K562 (cell line): ENCODE results near the gene KIAA2012. TPM values are rescaled to one million over a fixed set of nuclear protein-coding genes. Genes with fewer than 3 reads are reported as not detected.

Experiments
- ATAC-seq: fragments of 200-7000 bp; cut with Tn5 transposase; 3 replicates; pipeline ENCODE4 v1.9.1; 2020; ENCODE audit warnings: moderate library complexity
- BruUV-seq: library from RNA; stranded (reverse); fragments of 400-500 nt; replicated peaks from 2 replicates; lab custom pipeline; 2021; lab: Mats Ljungman, UMichigan
- CTCF ChIA-PET: fragments of 300-600 bp; formaldehyde crosslinking; extraction: SDS; loops from one replicate; lab custom pipeline; 2021; ENCODE audit warnings: low intra/inter-chr PET ratio; lab: Yijun Ruan, JAX
- POLR2A ChIA-PET: fragments of 300-600, 350-650 bp; sonication (Branson Sonifier 250); formaldehyde crosslinking; extraction: SDS; loops from one replicate; lab custom pipeline; 2021; ENCODE audit warnings: antibody characterized with exemption, inconsistent platforms; lab: Yijun Ruan, JAX
- DNase-seq, 4 experiments: peaks; one replicate each; pipeline versions ENCODE4 v3.0.0 to v3.0.0-alpha.2; 2011 to 2018; ENCODE audit warnings: low spot score in 3 of 4, mixed read lengths in 3 of 4; ENCODE audit errors: extremely low read depth in 1 of 4
- FAIRE-seq: peaks from 2 replicates; lab custom pipeline; 2011; peaks lifted over from hg19 to GRCh38; lab: Jason Lieb, UNC
- H2AFZ ChIP-seq: 2 replicates; pipeline ENCODE4 v1.6.0; 2011; ENCODE audit warnings: low read depth, low read length, control low read depth, inconsistent platforms
- H3K27ac ChIP-seq: fragments of 200-600 bp; 3 replicates; pipeline ENCODE4 v1.8.0; 2011; ENCODE audit warnings: low read depth, mild to moderate bottlenecking, control low read depth, inconsistent platforms, low read length, moderate library complexity, mixed read lengths; ENCODE audit errors: extremely low read depth
- H3K27me3 ChIP-seq, 2 experiments: fragments of 300-600 bp in 1 of 2; 2 replicates in 1 of 2; 3 replicates in 1 of 2; pipeline versions ENCODE4 v1.6.0 to v1.8.0; 2011; ENCODE audit warnings: inconsistent platforms in 2 of 2, low read length in 2 of 2, mild to moderate bottlenecking in 1 of 2, mixed read lengths in 1 of 2, moderate library complexity in 1 of 2; ENCODE audit not compliant: control insufficient read depth in 2 of 2, insufficient read depth in 2 of 2
- H3K36me3 ChIP-seq: fragments of 300-600 bp; 3 replicates; pipeline ENCODE4 v1.8.0; 2011; ENCODE audit warnings: mild to moderate bottlenecking, low read length, inconsistent platforms; ENCODE audit not compliant: control insufficient read depth, insufficient read depth
- H3K4me1 ChIP-seq, 2 experiments: fragments of 200-600 bp in 1 of 2; replicated peaks in 1 of 2; 2 replicates in 1 of 2; 3 replicates in 1 of 2; pipeline versions ENCODE4 v1.5.1 to v1.8.0; 2011; ENCODE audit warnings: inconsistent platforms in 2 of 2, low read length in 2 of 2, mild to moderate bottlenecking in 1 of 2, mixed read lengths in 1 of 2, moderate library complexity in 1 of 2; ENCODE audit not compliant: control insufficient read depth in 2 of 2, insufficient read depth in 2 of 2
- H3K4me2 ChIP-seq: 2 replicates; pipeline ENCODE4 v1.6.1; 2011; ENCODE audit warnings: low read length, control low read depth, inconsistent platforms, mixed read lengths; ENCODE audit not compliant: insufficient read depth
- H3K4me3 ChIP-seq: fragments of 200-600 bp; sonication (generic), shearing (Covaris generic); 2 replicates; pipeline ENCODE4 v1.5.1; 2016; ENCODE audit warnings: control low read depth, inconsistent platforms
- H3K79me2 ChIP-seq: fragments of 200-600 bp; 3 replicates; pipeline ENCODE4 v1.8.0; 2011; ENCODE audit warnings: low read length, inconsistent platforms; ENCODE audit not compliant: control insufficient read depth, insufficient read depth
- H3K9ac ChIP-seq, 2 experiments: 2 replicates each; pipeline versions ENCODE4 v1.6.0 to v1.6.1; 2011; ENCODE audit warnings: low read depth in 2 of 2, low read length in 2 of 2, control low read depth in 1 of 2, inconsistent platforms in 1 of 2, mild to moderate bottlenecking in 1 of 2, mixed read lengths in 1 of 2; ENCODE audit not compliant: insufficient read depth in 1 of 2
- H3K9me1 ChIP-seq: one replicate; pipeline ENCODE4 v1.6.0; 2011; ENCODE audit warnings: inconsistent platforms, mild to moderate bottlenecking, low read length, moderate library complexity; ENCODE audit not compliant: control insufficient read depth, insufficient read depth
- H3K9me3 ChIP-seq: replicated peaks from 2 replicates; pipeline ENCODE4 v1.5.1; 2011; ENCODE audit warnings: low read depth, low read length, inconsistent platforms; ENCODE audit not compliant: control insufficient read depth, insufficient read depth
- H4K20me1 ChIP-seq: replicated peaks from 2 replicates; pipeline ENCODE4 v1.6.1; 2011; ENCODE audit warnings: low read length, inconsistent platforms, mixed read lengths; ENCODE audit not compliant: control insufficient read depth, insufficient read depth
- CEBPB ChIP-seq: fragments of 450-650 bp; IDR thresholded peaks from 2 replicates; pipeline ENCODE4 v1.6.1; 2016; ENCODE audit warnings: missing genetic modification characterization, missing compliant biosample characterization
- EP300 ChIP-seq: IDR thresholded peaks from 2 replicates; pipeline ENCODE4 v1.6.1; 2012; ENCODE audit warnings: low read length, improper control_type of control experiment
- EWSR1 ChIP-seq: fragments of 450-650 bp; IDR thresholded peaks from 2 replicates; pipeline ENCODE4 v1.6.1; 2018; ENCODE audit warnings: borderline replicate concordance, mild to moderate bottlenecking, low read depth, moderate library complexity; ENCODE audit not compliant: partially characterized antibody
- NFIC ChIP-seq: fragments of 450-650 bp; IDR thresholded peaks from 2 replicates; pipeline ENCODE4 v1.6.1; 2017; ENCODE audit warnings: mild to moderate bottlenecking, inconsistent platforms
- SUPT5H ChIP-seq: fragments of 450-650 bp; IDR thresholded peaks from 2 replicates; pipeline ENCODE4 v1.6.1; 2016
- TEAD2 ChIP-seq: fragments of 450-650 bp; IDR thresholded peaks from 2 replicates; pipeline ENCODE4 v1.6.1; 2016; ENCODE audit warnings: missing genetic modification characterization, control low read depth, missing compliant biosample characterization
- ZNF12 ChIP-seq: sonication (generic); formaldehyde crosslinking; IDR thresholded peaks from 2 replicates; pipeline ENCODE4 v1.4.0; 2020; ENCODE audit warnings: mild to moderate bottlenecking, missing genetic modification reagents
- ZNF146 ChIP-seq: IDR thresholded peaks from one replicate; pipeline ENCODE4 v1.6.1; 2018; ENCODE audit warnings: missing compliant biosample characterization; ENCODE audit not compliant: unreplicated experiment
- WGBS: fragments of 100-300 bp; shearing (Covaris generic); methylation state at CpG from one replicate; pipeline ENCODE4 v1.1.6; 2016; ENCODE audit warnings: low coverage, mixed read lengths; ENCODE audit not compliant: insufficient coverage; ENCODE audit errors: missing lambda C conversion rate; 5-methylcytosine and 5-hydroxymethylcytosine counted together
- in situ Hi-C: fragments of 300-500 bp; cut with MboI; formaldehyde crosslinking; loops from 4 replicates; pipeline ENCODE4 v1.15.0; 2018; ENCODE audit warnings: inconsistent platforms, mixed read lengths
- intact Hi-C: fragments of 100-400 bp; cut with micrococcal nuclease; formaldehyde crosslinking; loops from 2 replicates; pipeline ENCODE4 v1.14.2; 2022
- polyA plus RNA-seq, 8 experiments: library from polyadenylated mRNA; depleted of rRNA in 4 of 8; stranded (reverse) in 5 of 8; unstranded in 3 of 8; fragments of >200 nt; fragmentation: Nextera tagmentation in 2 of 8; fragmentation: Illumina TruSeq in 1 of 8; extraction: Ambion mirVana in 2 of 8; extraction: Trizol in 1 of 8; gene quantifications; 2 replicates each; pipeline versions ENCODE4 v1.2.1 to v1.2.3, GENCODE V29; 2011 to 2014; ENCODE audit warnings: inconsistent platforms in 1 of 8, missing spikeins in 1 of 8
- total RNA-seq, 7 experiments: library from RNA; depleted of rRNA in 6 of 7; stranded (reverse); fragments of >200 nt in 6 of 7; fragmentation: Illumina TruSeq in 2 of 7; extraction: Trizol in 2 of 7; gene quantifications; 2 replicates each; pipeline versions ENCODE4 v1.2.1 to v1.2.3, GENCODE V29; 2011 to 2021; ENCODE audit warnings: low replicate concordance in 1 of 7
- TF ChIP-seq, protein P1 (sequence below): sonication (generic); formaldehyde crosslinking; IDR thresholded peaks from 2 replicates; pipeline ENCODE4 v1.8.1; 2023; ENCODE audit warnings: missing genetic modification reagents, mild to moderate bottlenecking, borderline replicate concordance
- TF ChIP-seq, protein P2 (sequence below), 2 experiments: fragments of 450-650 bp in 1 of 2; sonication (generic) in 1 of 2; formaldehyde crosslinking; conservative IDR thresholded peaks; 2 replicates each; pipeline versions ENCODE4 v1.4.0 to v1.8.1; 2020 to 2022; ENCODE audit warnings: mild to moderate bottlenecking in 1 of 2, missing genetic modification reagents in 1 of 2
- TF ChIP-seq, protein P3 (sequence below): fragments of 250-450 bp; sonication (Bioruptor Pico); IDR thresholded peaks from 2 replicates; pipeline ENCODE4 v1.4.0; 2020; ENCODE audit warnings: mild to moderate bottlenecking, moderate library complexity
- TF ChIP-seq, protein P4 (sequence below): sonication (generic); formaldehyde crosslinking; IDR thresholded peaks from 2 replicates; pipeline ENCODE4 v1.8.1; 2023; ENCODE audit warnings: mild to moderate bottlenecking, missing genetic modification reagents

The KIAA2012 gene
- total and polyA plus RNA-seq, 9 of the 15 experiments (the other 6 are each of a cell fraction or from before 2014, with no cell fraction given) = not detected

DNA sequence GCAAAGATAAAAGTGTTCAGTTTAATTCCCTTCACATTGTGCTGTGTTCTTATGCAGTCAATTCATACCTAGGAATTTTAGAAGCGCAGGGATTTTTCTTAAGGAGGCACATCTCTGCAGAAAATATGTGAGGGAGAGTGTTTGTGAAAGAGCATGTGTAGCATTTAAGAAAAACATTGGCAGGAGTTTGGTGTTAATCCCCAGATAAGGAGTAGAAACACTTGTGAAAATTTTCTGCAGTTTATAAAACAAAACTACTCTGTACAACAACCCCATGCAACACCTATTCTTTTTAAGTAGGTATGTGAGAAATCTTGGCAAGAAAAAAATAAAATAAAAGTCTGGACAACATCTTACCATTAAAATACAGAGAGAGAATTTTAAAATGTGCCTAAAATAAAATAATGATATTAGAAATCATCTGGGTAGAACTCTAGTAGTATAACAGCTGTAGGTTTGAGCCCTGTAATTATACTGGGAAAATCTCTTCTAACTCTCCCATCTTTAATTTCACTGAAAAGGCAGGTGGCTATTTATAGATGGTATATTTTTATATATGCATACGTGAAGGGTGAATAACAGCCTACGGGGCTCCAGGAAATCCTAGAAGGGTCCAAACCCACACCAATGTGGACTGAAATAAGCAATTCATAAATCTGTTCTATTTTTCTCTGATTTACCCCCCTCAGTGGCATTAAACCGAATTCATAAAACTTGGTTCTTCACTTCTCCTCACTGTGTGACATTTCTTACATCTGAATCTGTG, 32.8 kb upstream of the KIAA2012 start:
- ATAC-seq (no peak), FAIRE-seq (no peak), DNase-seq (no peak)
- H4K20me1 ChIP-seq = no peaks in the 10 kb centered on the region
- H3K9me3 ChIP-seq = no peaks in the 10 kb centered on the region
- no TSS peak for BruUV-seq
- H3K27ac ChIP-seq = no peak overlapping the region
- H3K4me2 ChIP-seq = no peak overlapping the region
- no peak overlapping the region for H3K9ac ChIP-seq
- peaks cover 8 to 19% of the 10 kb centered on the region in 2 experiments; a peak in 4 of 5 replicates for H3K4me1 ChIP-seq
- intact Hi-C loops = no loop called here
- H3K9me1 ChIP-seq = no peaks in the 10 kb centered on the region
- H2AFZ ChIP-seq = no peak overlapping the region
- H3K79me2 ChIP-seq = no peaks in the 10 kb centered on the region
- ChIA-PET CTCF (no interaction called here), POLR2A (no interaction called here)
- no peaks in the 10 kb centered on the region for H3K27me3 ChIP-seq
- in situ Hi-C loops = no loop called here
- no peaks in the 10 kb centered on the region for H3K36me3 ChIP-seq
- WGBS = 36% methylated on average over 4 of the region's 4 CpGs
- no peak overlapping the region for H3K4me3 ChIP-seq
- TF ChIP-seq EP300 (no peak), SUPT5H (no peak), NFIC (no peak), EWSR1 (no peak), ZNF146 (CRISPR knock-in tag) (no peak), TEAD2 (no peak), ZNF12 (CRISPR knock-in tag) (no peak), CEBPB (tag) (no peak)
- TF ChIP-seq, protein P1, sequence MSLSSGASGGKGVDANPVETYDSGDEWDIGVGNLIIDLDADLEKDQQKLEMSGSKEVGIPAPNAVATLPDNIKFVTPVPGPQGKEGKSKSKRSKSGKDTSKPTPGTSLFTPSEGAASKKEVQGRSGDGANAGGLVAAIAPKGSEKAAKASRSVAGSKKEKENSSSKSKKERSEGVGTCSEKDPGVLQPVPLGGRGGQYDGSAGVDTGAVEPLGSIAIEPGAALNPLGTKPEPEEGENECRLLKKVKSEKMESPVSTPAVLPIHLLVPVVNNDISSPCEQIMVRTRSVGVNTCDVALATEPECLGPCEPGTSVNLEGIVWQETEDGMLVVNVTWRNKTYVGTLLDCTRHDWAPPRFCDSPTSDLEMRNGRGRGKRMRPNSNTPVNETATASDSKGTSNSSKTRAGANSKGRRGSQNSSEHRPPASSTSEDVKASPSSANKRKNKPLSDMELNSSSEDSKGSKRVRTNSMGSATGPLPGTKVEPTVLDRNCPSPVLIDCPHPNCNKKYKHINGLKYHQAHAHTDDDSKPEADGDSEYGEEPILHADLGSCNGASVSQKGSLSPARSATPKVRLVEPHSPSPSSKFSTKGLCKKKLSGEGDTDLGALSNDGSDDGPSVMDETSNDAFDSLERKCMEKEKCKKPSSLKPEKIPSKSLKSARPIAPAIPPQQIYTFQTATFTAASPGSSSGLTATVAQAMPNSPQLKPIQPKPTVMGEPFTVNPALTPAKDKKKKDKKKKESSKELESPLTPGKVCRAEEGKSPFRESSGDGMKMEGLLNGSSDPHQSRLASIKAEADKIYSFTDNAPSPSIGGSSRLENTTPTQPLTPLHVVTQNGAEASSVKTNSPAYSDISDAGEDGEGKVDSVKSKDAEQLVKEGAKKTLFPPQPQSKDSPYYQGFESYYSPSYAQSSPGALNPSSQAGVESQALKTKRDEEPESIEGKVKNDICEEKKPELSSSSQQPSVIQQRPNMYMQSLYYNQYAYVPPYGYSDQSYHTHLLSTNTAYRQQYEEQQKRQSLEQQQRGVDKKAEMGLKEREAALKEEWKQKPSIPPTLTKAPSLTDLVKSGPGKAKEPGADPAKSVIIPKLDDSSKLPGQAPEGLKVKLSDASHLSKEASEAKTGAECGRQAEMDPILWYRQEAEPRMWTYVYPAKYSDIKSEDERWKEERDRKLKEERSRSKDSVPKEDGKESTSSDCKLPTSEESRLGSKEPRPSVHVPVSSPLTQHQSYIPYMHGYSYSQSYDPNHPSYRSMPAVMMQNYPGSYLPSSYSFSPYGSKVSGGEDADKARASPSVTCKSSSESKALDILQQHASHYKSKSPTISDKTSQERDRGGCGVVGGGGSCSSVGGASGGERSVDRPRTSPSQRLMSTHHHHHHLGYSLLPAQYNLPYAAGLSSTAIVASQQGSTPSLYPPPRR (CRISPR knock-in tag) = no peak
- TF ChIP-seq, protein P2, sequence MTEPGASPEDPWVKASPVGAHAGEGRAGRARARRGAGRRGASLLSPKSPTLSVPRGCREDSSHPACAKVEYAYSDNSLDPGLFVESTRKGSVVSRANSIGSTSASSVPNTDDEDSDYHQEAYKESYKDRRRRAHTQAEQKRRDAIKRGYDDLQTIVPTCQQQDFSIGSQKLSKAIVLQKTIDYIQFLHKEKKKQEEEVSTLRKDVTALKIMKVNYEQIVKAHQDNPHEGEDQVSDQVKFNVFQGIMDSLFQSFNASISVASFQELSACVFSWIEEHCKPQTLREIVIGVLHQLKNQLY (CRISPR knock-in tag; conservative IDR thresholded peaks at IDR 0.05) = no peak
- TF ChIP-seq, protein P3, sequence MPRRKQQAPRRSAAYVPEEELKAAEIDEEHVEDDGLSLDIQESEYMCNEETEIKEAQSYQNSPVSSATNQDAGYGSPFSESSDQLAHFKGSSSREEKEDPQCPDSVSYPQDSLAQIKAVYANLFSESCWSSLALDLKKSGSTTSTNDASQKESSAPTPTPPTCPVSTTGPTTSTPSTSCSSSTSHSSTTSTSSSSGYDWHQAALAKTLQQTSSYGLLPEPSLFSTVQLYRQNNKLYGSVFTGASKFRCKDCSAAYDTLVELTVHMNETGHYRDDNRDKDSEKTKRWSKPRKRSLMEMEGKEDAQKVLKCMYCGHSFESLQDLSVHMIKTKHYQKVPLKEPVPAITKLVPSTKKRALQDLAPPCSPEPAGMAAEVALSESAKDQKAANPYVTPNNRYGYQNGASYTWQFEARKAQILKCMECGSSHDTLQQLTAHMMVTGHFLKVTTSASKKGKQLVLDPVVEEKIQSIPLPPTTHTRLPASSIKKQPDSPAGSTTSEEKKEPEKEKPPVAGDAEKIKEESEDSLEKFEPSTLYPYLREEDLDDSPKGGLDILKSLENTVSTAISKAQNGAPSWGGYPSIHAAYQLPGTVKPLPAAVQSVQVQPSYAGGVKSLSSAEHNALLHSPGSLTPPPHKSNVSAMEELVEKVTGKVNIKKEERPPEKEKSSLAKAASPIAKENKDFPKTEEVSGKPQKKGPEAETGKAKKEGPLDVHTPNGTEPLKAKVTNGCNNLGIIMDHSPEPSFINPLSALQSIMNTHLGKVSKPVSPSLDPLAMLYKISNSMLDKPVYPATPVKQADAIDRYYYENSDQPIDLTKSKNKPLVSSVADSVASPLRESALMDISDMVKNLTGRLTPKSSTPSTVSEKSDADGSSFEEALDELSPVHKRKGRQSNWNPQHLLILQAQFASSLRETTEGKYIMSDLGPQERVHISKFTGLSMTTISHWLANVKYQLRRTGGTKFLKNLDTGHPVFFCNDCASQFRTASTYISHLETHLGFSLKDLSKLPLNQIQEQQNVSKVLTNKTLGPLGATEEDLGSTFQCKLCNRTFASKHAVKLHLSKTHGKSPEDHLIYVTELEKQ (CRISPR knock-in tag) = no peak
- TF ChIP-seq, protein P4, sequence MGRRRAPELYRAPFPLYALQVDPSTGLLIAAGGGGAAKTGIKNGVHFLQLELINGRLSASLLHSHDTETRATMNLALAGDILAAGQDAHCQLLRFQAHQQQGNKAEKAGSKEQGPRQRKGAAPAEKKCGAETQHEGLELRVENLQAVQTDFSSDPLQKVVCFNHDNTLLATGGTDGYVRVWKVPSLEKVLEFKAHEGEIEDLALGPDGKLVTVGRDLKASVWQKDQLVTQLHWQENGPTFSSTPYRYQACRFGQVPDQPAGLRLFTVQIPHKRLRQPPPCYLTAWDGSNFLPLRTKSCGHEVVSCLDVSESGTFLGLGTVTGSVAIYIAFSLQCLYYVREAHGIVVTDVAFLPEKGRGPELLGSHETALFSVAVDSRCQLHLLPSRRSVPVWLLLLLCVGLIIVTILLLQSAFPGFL (CRISPR knock-in tag) = no peak
